Left lobe of liver (tissue), 2 donors: ENCODE data around the gene SUN5. TPM values are rescaled to one million over a fixed set of nuclear protein-coding genes. Genes with fewer than 3 reads are reported as not detected.
"Not testable (repeated sequence)": the region's sequence is repeated elsewhere in the genome, so short reads cannot be mapped to it uniquely, and the experiment has no call there.

Experiments
- ATAC-seq: fragments of 200-7000 bp; cut with Tn5 transposase; one replicate; pipeline ENCODE4 v1.9.1; 2020; ENCODE audit warnings: mild to moderate bottlenecking, moderate library complexity
- DNase-seq: peaks from one replicate; pipeline ENCODE4 v3.0.0-alpha.2; 2020; ENCODE audit warnings: low spot score
- total RNA-seq: library from RNA; stranded (reverse); gene quantifications from one replicate; pipeline ENCODE4 v1.2.1, GENCODE V29; 2021
- donor health status: DM: no; HTN: no; CAD: no; lungs with moderate emphysema.
- donor health status: DM: no; HTN: yes; CAD: no.

Gene SUN5
- total RNA-seq = not detected

DNA sequence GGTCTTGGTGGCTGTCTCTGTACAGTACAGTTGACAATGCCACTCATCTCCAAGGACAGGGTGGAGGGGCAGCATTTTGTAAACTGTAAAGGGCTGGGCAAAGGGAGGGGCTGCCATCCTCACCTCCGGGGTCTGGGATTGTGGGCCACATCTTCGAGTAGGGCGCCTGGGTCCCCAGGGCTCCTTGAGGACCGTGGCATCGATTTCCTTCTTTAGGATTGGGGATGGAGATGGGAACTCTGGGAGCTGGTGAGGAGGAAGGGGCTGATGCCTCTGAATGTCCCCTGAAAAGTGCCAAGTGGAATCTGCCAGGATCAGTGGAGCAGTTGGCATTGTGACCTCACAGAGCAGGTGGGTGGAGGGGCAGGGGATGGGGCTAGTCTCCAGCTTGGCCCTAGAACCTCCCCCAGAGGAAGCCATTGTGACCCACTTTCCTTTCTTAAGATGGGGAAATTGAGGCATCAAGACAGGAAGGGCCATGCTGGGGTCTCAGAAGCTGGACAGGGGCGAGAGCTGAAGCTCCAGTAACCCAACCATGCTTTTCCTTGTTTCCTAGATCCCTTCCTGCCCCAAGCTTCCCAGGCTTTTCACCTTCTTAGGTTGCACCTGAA lies at the start of gene SUN5:
Gene SUN5, minus strand, starts transcription at position 293 of the 611 bp plus-strand sequence. Its CDS starts 93 bp downstream, at position 200.
- DNase-seq (no peak), ATAC-seq (no peak)

DNA sequence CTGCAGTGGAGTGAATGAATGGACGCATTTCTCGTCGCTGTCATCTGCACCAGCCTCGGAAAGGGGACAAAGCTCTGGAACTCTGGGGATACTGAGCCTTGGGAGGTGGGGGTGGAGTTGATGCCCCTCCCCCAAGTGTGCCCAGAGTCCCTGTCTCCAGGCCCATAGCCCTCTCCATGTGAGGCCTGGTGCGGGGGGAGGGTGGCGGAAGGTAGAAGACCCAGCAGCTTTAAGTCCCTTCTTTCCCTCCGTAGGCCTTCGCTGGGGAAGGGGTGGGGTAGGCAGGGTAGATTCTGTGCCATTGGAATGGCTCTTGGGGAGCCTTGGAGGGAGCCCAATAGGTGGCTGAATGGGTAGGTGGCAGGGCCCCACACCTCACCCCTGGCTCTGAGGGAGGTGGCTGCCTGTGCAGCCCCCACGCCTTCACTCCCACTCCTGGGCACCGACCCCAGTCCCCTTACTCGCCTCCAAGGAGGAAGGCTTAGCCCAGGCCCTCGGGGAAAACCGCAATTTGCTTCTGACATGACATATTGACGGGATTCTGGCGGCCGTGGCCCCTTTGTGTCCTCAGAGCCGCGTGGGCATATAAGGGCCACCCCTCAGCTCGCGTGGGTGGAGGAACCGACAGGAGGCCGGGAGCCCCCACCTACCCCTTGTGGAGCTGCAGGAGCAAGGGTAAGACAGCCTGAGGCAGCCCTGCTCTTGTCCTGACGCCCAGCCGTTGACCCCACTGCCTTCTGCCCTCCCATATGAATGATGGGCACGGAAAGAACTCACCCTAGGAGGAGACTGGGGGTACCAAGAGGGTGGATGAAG lies 49.3 kb upstream of the SUN5 start, which contains the start of gene BPIFB3:
Gene BPIFB3, plus strand, starts transcription at position 613 of the 816 bp plus-strand sequence. CDS start 1,533 bp downstream, outside the sequence.
- no peak for ATAC-seq
- DNase-seq = no peak

DNA sequence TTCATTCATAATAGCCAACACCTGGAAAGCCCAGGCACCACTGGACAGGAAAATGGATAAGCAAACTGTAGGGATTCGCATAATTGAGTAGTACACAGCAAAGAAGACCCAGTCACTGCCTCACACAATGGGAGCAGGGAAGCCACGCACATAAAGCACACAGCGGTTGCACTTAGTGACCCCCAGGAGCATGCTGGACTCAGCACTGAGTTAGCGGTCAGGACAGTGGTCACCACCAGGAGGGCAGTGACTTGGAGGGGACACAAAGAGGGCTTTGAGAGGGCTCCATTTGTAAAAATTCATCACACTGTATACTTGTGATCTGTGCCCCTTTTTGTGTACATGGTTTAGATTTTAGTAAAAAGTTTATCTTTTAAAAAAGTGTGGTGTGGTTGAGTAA lies 47.1 kb upstream of the SUN5 start:
- DNase-seq (no peak), ATAC-seq (no peak)

DNA sequence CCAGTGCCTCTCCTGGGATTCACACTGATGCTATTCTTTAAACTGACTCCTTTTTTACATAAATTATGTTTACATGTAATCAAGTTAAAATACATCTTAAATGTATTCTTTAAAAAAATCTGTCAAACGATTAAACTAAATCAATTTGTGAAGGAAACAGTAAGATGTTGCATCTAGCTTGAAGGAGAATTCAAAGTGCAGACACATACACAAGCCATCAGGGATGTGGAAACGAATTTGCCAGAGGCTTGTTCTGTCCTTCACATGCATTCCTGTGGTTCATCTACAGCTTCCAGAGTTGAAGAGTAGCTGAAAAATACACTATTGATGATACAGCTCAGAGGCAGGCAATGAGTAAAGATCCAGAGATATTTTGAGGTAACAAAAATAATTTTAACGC lies 42.2 kb upstream of the SUN5 start:
- ATAC-seq (no peak), DNase-seq (no peak)

DNA sequence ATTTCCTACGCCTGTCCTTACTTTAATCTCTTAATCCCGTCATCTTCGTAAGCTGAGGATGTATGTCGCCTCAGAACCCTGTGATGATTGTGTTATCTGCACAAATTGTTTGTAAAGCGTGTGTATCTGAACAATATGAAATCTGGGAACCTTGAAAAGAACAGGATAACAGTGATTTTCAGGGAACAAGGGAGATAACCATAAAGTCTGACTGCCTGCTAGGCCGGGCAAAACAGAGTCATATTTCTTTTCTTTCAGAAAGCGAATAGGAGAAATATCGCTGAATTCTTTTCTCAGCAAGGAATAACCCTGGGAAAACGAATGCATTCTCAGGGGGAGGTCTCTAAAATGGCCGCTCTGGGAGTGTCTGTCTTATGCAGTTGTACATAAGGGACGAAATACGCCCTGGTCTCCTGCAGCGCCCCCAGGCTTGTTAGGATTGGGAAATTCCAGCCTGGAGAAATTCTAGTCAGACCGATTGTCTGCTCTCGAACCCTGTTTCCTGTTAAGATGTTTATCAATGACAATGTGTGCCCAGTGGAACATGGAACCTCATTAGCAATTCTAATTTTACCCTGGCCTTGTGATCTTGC lies 41.0 kb upstream of the SUN5 start:
- not testable (repeated sequence) for DNase-seq, ATAC-seq

DNA sequence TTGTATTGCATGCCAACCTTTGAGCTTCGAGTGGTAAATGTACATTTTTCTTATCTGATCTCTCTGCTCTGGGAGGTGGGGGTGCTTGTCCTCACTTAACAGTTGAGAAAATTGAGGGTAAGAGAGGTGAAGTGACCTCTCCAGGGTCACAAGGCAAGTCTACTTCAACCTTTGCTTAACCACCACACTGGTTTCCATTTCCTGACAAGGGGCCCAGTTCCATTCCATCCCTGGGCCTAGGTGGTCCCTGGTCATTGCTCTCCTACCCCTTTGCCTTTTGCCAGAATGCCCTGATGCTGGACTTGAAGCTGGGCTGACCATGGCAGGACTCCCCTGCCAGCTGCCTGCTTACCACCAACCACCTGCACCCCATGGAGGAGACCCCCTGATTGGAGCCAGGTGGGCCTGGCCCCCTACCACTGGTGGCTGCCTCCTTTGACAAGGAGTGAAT lies 39.5 kb upstream of the SUN5 start:
- DNase-seq (no peak), ATAC-seq (no peak)

- no peak for DNase-seq
- no peak for ATAC-seq
Measured at GRCh38 chr20:33042983-33043730, 38.9 kb upstream of the SUN5 start.

- ATAC-seq (no peak), DNase-seq (no peak)
Measured at GRCh38 chr20:33042430-33042829, 38.2 kb upstream of the SUN5 start.

DNA sequence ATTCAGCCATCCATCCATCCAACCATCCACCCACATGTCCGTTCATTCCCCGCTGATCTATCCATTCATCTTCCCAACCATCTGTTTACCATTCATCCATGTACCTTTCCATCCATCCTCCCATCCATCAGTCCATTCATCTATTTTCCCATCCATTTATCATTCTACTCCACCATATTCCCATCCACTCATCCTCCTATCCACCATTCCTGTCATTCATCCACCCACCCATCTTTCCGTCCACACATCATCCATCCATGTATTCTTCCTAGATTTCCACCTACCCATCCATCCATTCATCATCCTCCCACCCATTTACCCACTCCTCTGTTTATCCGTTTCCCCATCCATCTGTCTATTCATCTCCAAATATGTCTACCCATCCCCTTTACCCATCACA lies 34.0 kb upstream of the SUN5 start:
- DNase-seq = no peak
- no peak for ATAC-seq

GRCh38 chr20:33037456-33037855 lies 33.2 kb upstream of the SUN5 start:
- DNase-seq (no peak), ATAC-seq (no peak)

DNA sequence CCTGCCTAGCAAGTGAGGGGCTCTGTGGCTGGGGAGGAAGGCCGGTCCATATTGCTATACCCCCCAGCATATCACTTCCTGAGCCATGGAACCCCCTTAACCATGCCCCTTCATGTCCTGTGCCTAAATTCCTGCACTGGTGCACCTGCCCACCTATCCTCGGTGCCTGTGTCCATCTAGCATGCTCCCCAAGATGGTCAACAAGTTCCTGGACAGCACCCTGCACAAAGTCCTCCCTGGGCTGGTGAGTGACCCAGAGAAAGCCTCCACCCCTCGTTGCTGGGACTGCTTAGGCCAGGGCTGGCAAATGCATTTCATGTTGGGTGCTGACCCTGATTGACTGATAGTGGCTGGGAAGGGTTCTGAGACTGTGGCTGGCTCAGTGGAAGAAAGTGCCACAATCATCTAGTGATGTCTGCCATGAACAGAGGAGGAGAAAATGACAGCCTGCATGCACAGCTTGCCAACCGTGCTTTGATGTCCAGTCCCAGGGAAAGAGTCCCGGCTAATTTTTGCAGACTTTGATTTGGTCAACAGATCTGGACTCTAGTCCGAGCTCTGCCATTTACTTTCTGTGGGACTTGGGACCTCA lies 30.8 kb upstream of the SUN5 start:
- ATAC-seq = no peak
- no peak for DNase-seq

DNA sequence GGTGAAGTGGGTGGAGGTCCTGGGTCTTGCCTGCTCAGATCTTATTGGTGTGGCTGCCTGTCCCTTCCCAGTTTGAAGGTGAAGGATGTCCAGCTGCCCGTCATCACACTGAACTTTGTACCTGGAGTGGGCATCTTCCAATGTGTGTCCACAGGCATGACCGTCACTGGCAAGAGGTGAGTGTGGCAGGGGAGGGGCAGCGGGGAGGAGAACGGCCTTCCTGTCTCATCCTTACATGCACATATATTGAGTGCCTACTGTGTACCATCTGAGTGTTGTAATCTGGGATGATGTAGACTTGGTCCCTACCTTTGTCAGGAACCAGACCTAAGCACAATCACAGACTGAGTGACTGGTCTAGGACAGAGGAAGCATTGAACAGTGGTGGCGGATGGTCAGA lies 29.9 kb upstream of the SUN5 start:
- ATAC-seq = no peak
- no peak for DNase-seq

GRCh38 chr20:33033381-33033780 lies 29.1 kb upstream of the SUN5 start:
- ATAC-seq = no peak
- DNase-seq = no peak

- DNase-seq (no peak), ATAC-seq (no peak)
Measured at GRCh38 chr20:33032555-33032954, 28.3 kb upstream of the SUN5 start.

GRCh38 chr20:33031531-33031930 lies 27.3 kb upstream of the SUN5 start, which contains the start of gene BPIFB6:
Gene BPIFB6 (plus strand): TSS chr20:33031648. CDS start chr20:33031648, 0 bp downstream.
- DNase-seq (no peak), ATAC-seq (no peak)

GRCh38 chr20:33030569-33030968 lies 26.3 kb upstream of the SUN5 start:
- DNase-seq (no peak), ATAC-seq (no peak)

DNA sequence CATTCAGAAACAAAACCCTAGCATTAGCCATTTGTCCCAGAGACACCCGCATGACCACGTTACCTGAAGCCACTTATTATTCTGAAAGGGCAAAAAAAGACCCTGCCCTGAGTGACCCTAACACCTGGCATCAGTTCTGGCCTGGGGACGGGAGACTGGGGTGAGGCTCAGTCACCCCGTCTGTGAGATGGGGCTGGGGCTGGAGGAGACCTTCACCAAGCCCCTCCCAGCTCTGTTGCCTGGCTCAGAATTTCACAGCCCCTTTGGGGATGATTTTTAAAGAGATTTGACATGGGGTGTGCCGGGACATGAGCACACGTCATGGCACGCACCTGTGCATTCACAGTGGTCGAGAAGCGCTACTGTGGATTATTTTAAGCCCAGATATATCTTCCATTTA lies 25.8 kb upstream of the SUN5 start:
- ATAC-seq (no peak), DNase-seq (no peak)

DNA sequence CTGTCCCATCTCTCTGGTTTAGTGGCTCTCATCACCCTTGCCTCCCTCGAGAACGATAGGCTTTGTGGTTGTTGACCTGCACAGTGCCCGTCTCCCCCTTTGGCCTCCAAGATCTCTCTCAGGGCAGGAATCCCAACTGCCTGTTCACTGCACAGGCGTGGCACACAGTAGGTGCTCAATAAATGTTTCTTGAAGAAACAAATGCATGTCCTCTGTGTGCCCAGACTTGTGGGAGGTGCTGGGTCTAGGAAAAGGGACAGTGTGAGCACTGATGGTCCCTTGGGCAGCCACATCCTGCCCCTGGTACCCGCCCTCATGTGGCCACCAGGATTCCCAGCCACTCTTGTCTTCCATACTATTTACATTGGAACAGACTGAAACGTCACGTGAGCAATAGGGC lies 24.6 kb upstream of the SUN5 start:
- ATAC-seq (no peak), DNase-seq (no peak)

DNA sequence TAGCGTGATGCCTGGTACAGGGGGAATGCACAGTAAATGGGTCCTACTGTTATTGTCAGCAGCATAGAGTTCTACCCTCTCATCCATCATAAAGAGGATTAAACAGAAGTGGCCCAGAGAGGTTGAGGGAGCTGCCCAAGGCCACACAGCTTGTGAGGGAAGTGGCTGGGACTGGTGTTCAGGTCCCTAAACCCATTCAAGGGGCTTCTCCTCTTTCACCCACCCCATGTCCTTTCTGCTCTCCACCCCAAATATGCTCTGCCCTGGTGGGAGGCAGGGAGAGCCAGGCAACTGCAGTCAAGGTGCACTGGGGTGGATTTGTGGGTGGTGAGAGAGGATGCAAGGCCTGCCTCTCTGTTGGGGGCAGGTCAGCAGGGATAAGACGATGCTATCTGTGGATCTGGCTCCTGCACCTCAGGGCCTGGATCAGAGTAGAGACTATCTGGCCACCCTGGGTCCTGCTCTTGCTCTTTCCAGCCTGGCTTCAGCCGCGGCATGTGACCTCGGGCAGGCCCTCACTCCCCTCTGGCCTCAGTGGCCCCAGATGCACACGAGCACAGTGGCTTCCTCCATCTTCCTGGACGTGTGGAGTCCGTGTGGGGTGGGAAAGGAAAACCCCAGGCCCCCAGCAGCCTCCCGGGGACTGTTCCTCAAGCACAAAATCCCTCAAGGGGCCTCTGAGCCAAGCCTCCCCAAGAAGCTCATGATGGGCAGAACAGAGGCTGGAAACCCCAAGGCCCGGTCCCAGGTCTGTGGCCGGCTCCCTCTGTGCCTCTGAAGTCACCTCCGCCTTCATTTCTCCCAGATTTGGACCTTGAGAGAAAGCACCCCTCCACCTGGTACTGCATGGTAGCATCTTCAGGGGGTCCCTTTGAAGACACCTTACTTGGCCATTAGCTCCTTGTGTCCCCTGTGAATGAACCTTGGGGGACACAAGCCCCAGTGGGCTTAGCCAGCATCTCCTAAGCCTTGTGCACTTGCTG lies 23.8 kb upstream of the SUN5 start:
- DNase-seq (no peak), ATAC-seq (no peak)
